PFSK-1 (cell line): ENCODE data around the gene MYO1C.

ENCODE experiments used
- POLR2AphosphoS5 ChIP-seq: IDR thresholded peaks from 2 replicates; pipeline ENCODE4 v1.6.1; 2012; ENCODE audit warnings: low read depth, mild to moderate bottlenecking, control low read depth, low read length, moderate library complexity
- TF ChIP-seq, protein P1 (sequence below), 2 experiments: IDR thresholded peaks; 2 replicates each; pipeline versions ENCODE4 v1.6.1 to v1.8.0; 2011 to 2012; ENCODE audit warnings: low read depth in 2 of 2, low read length in 2 of 2, control low read depth in 1 of 2, inconsistent platforms in 1 of 2, mild to moderate bottlenecking in 1 of 2, moderate library complexity in 1 of 2; ENCODE audit not compliant: insufficient read depth in 1 of 2

DNA sequence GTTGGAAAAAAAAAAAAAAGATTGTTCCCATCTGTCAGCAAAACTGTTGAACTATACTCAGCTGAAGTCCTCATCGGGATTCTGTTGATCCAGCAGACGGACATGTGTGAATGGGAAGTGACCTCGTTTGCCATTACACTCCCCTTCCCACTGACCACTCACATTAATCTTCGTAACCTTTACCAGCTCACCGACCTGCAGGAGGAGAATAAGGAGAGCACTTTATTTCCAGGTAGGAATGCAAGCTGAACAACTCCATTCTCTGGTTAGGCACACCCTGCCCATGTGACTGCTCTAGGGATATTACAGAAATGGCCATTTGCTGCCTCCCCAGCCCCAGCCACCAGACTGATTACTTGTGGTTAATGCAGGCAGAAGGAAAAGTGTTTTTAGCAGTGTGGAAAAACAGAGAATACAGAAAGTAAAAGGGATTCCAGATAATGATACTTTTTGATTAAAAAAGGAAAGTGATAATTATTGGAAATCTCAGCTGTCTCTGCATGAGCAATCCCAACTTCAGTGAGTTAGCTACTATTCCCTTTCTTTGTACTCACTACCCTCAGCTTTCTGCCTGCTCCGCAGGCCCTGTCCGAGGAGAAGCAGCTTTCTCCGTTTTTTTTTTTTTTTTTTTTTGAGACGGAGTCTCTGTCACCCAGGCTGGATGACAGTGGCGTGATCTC is 68.9 kb downstream of the MYO1C start:
- TF ChIP-seq, protein P1, sequence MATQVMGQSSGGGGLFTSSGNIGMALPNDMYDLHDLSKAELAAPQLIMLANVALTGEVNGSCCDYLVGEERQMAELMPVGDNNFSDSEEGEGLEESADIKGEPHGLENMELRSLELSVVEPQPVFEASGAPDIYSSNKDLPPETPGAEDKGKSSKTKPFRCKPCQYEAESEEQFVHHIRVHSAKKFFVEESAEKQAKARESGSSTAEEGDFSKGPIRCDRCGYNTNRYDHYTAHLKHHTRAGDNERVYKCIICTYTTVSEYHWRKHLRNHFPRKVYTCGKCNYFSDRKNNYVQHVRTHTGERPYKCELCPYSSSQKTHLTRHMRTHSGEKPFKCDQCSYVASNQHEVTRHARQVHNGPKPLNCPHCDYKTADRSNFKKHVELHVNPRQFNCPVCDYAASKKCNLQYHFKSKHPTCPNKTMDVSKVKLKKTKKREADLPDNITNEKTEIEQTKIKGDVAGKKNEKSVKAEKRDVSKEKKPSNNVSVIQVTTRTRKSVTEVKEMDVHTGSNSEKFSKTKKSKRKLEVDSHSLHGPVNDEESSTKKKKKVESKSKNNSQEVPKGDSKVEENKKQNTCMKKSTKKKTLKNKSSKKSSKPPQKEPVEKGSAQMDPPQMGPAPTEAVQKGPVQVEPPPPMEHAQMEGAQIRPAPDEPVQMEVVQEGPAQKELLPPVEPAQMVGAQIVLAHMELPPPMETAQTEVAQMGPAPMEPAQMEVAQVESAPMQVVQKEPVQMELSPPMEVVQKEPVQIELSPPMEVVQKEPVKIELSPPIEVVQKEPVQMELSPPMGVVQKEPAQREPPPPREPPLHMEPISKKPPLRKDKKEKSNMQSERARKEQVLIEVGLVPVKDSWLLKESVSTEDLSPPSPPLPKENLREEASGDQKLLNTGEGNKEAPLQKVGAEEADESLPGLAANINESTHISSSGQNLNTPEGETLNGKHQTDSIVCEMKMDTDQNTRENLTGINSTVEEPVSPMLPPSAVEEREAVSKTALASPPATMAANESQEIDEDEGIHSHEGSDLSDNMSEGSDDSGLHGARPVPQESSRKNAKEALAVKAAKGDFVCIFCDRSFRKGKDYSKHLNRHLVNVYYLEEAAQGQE (IDR thresholded peaks at IDR 0.05; ENCODE audit: insufficient read depth in 1 of 2, low read depth in 2 of 2, low read length in 2 of 2), result no peak
- TF ChIP-seq POLR2AphosphoS5, result 0 out of 2 replicates have a peak, but pooled peaks have one; percentile 15
